GM12892 (cell line): ENCODE measurements around the gene TTC22.

Experiments
- POLR2A ChIP-seq: IDR thresholded peaks from 2 replicates; pipeline ENCODE4 v1.6.1; 2011; ENCODE audit warnings: low read depth, low read length, control low read depth
- POLR2AphosphoS5 ChIP-seq: IDR thresholded peaks from 2 replicates; pipeline ENCODE4 v1.6.1; 2011; ENCODE audit warnings: low read depth, low read length, control low read depth

DNA sequence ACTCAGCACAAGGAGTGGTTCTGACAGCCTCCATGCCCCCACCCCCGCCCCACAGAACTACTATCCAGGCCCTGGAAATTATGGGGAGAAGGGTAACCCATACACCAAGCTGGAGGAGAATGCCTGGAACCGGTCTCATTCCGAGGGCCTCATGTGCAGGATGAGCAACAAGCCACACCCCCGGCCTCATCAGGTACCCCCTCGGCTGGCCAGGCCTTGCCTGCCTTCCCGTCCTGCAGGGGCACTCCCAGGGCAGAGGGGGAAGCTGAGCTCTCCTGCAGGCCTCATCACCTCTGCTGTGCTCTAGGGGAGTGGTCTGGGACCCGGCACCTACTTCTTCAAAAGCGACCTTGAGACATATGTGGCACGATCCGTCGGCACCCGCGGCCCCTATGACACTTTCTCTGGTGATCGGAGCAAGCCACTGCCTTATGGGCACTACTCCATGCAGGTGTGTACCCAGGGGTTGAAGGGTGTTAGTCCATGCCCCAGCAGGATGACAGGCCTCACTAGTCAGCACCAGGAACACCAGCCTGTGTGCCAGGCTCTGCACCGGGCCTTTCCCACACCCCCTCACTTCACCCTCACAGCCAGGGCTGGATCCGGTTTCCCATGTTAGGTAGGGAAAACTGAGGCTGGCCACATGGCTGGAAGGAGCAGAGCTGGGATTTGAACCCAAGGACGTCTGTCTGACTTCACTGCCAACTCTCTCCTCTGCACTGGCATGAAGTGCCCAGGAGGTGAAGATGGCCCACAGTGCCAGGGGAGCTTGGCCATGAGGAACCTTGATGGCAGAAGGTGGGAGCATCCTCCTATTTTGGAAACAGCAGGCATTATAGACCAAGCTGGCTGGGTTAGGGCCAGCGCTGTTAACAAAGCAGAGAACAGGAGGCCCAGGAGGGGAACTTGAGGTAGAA, 10.9 kb upstream of the TTC22 start:
- TF ChIP-seq POLR2A (no peak), POLR2AphosphoS5 (no peak)
